HG03342 (cell line): ENCODE results near the gene CDADC1.
"Not testable (repeated sequence)": the region's sequence is repeated elsewhere in the genome, so short reads cannot be mapped to it uniquely, and the experiment has no call there.

ENCODE experiments used
- ATAC-seq: cut with Tn5 transposase; IDR thresholded peaks from one replicate; pipeline ENCODE4 v1.9.1; 2021; ENCODE audit warnings: mild to moderate bottlenecking, moderate library complexity; ENCODE audit not compliant: unreplicated experiment

CDADC1 gene

DNA sequence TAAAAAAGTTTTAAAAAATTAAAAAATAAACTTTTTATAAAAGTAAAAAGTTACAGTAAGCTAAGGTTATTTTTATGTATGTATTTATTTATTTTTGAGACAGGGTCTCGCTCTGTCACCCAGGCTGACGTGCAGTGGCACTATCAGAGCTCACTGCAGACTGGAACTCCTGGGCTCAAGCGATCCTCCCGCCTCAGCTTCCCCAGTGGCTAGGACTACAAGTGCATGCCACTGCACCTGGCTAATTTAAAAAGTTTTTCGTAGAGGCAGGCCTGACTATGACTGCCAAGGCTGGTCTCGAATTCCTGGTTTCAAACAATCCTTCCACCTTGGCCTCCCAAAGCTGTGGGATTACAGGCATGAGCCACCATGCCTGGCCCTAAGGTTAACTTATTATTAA lies 64.1 kb downstream of the CDADC1 start:
- no peak for ATAC-seq

DNA sequence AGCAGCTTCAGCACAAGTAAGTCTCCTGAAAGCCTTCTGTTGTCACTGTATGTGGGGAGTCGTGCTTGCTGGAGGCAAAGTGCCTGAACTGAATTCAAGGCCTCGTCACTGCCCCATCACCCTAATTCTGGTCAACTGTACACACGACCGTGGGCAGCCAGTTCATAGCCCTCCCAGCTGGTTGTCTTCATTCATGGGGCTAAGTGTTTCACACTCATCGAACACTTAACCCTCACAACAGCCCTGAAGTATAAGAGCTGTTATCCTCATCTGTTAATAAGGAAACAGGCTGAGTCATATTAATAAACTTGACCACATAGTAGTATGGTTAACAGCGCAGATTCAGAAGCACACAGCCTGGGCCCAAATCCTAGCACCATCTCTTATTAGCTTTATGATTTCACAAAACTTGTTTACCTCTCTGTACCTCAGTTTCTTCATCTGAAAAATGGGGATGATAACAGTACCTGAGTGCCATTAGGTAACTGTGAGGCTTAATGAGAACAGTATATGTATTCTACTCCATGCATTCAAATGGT lies 66.7 kb downstream of the CDADC1 start:
- no peak for ATAC-seq

DNA sequence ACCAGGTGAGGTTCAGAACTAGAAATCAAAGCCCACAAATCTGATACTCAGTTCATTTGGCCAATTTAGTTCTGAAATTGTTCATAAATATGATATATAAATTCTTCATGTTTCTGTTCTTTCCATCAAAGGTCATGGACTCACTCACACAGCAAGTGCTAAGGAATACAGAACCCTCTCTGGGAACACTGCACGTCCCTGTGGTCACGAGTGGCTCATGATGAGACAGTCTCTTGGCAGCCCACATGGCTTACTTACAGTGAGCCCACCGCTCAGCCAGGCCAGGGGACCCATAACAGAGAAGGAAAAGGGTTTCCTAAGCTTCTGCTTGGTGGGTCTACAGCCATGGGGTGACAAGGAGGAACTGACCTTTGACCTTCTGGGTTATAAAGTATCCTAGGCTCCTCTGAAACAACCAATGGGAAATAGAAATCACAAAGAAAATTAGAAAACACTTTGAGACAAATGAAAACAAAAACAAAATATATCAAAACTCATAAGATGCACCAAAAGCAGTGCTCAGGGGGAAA lies 67.4 kb downstream of the CDADC1 start:
- ATAC-seq: no peak

DNA sequence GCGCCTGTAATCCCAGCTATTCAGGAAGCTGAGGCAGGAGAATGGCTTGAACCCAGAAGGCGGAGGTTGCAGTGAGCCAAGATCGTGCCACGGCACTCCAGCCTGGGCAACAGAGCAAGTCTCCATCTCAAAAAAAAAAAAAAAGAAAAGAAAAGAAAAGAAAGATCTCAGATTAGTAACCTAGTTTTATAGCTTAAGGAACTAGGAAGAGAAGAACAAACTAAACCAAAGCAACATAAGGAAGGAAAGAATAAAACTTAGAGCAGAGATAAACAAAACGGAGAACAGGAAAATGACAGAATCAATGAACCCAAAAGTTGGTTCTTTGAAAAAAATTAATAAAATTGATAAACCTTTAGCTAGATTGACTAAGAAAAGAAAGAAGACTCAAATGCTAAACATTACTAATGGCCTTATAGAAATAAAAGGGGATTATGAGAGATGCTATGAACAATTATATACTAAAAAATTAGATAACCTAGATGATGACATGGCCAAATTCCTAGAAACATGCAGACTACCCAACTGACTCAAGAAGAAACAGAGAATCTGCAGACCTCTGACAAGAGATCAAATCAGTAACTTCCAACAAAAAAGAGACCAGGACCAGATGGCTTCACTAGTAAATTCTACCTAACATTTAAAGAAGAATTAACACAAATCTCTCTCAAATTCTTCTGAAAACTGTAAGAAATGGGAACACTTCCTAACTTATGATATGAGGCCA lies 68.2 kb downstream of the CDADC1 start:
- ATAC-seq: no peak

DNA sequence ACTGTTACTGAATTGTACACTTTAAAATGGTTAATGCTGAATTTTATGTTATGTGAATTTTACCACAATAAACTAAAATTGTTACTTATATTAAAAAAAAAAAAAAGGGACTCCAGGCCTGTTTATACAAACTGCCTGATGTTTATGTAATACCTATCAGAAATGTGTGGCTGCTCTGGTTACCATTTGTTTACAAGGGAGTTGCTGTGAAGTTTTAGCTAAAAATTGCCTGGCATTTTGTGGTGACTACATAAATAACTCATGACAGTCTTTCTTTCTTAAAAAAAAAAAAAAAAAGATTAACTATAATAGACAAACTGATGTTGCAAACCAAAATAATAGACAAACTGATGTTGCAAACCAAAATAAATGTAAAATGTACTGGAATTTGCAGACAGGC lies 71.8 kb downstream of the CDADC1 start:
- ATAC-seq: no peak

DNA sequence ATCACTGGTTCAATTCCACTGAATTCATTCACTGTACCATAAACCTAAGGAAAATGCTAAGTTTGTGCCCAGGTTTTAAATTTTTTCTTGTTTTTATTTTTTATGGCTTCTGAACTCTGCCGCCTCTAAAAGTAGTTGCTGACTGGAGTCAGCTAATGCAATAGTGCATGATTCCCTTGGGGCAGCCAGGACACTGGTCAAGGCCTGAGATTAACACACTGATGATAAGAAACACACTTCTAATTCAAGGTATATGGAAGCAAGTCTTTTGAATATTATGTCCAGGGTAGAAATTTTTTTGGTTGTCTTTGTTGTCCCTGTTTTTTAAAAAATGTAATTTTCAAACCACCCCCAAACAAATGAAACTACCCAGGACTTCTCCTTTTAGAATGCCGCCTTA lies 72.2 kb downstream of the CDADC1 start:
- ATAC-seq: no peak

DNA sequence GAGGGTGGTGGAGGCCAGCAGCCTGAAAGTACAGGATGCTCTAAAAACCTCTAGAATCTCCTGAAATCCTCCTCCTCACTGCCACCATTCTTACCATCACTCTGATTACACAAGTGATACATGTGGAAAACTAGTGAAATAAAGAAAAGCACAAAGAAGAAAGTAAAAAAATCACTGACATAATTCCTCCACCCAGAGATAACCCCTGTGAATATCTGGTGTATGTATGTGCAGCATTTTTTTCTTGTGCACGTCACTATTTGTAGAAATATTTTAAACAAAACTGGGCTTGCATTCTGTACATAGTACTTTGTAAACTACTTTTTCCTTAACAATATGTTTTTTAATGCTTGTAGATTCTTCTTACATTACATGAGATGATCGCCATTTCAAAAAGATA lies 73.2 kb downstream of the CDADC1 start:
- no peak for ATAC-seq

DNA sequence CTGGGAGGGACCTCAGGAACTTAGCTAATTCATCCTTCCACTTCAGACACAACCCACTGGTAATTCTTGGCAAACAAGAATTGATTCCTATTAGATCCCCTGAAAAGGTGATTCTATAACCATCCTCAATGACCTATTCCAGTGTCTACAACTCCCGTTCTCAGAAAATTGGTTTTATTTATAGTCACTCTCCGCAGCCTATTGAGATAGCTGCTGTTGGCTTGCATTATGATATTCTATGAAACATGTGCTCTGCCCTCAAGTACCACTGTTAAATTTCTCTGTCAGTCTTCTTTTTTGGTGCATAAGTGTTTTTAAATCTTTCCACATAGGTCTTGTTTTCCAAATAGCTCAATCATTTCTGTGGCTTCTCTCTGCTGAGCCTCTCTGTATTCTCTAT lies 75.0 kb downstream of the CDADC1 start:
- no peak for ATAC-seq

DNA sequence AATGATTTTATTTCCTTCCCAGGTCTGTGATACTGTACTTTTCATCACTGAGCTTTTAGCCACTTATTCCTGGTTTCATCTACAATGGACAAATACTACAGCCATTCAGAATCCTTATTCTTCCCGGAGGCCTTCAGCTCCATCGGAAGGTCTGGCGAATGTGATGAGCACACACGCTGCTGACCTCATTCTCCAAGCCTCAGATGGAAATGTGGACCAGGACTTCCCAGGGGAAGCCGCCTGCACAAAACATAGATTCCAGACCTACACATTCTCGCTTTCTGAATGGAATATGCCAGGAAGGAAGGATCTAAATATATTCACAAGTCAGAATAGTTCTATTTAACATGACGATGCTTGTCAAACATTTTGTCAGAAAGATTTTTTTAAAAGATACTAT lies 75.6 kb downstream of the CDADC1 start:
- ATAC-seq: no peak

DNA sequence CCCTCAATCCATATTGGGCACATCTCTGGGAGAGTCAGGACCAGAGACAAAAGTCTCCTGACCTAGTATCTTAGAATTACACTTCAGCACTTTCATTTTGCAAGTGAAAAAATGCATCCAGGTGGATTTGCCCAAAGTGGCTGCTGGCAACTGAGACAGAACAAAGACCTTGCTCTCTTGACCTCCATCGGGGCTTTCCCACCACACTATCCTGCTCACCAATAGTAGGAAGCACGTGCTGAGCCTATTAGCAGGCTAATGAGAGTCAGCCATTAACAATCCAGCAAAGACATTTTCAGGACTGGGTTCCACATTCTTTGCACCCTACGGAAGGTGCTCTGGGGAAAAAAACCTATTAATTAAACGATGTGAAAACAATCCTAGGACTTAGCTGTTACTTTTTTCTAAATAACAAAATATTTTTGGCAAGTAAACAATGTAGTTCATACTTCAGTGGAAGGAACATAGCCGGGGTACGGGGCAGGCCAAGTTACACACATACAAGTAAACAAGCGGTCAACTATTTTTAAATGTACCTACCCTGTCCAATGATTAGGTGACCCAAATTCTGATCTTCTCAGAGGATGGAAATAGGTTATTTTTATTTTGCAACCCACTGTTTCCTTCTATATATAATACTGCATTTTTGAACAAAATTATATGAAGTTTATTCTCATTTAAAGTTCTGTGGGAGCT lies 78.6 kb downstream of the CDADC1 start:
- no peak for ATAC-seq

DNA sequence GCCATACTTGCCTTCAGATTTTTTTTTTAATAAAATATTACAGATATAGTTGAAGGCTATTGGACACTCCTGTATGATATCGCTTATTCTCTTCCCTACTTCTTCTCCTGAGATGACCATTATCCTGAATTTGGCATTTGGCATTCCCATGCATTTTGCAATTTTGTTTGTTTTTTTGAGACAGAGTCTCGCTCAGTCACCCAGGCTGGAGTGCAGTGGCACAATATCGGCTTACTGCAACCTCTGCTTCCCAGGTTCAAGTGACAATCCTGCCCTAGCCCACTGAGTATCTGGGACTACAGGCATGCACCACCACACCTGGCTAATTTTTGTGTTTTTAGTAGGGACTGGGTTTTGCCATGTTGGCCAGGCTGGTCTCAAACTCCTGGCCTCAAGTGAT lies 79.4 kb downstream of the CDADC1 start:
- not testable (repeated sequence) for ATAC-seq

DNA sequence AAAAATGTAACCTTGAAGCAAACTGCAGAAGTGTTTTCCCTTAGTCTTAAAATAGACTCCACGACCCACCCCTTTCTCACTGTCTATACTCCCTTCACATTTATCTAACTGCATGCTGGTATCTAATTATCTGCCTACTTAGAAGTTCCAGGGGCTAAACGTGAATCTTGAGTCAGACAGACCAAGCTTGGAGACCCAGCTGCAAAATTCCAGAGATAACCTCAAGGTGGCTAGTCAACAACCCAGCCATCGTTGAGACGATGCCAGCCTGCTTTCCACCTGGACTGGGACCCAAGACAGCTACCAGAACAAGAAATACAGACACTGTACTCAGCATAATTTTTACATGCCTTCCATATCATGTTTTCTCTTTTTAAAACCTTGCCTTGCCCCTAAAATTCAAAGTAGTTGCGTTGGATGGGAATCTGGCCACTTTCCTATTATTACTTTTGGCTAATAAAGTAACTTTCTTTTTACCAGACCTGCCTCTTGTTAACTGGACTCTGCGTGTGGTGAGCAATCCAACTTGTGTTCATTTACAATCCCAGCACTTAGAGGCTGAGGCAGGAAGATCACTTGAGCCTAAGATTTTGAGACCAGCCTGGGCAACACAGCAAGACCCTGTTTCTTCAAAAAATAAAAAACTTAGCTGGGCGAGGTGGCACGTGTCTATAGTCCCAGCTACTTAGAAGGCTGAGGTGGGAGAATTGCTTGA lies 82.3 kb downstream of the CDADC1 start:
- no peak for ATAC-seq

DNA sequence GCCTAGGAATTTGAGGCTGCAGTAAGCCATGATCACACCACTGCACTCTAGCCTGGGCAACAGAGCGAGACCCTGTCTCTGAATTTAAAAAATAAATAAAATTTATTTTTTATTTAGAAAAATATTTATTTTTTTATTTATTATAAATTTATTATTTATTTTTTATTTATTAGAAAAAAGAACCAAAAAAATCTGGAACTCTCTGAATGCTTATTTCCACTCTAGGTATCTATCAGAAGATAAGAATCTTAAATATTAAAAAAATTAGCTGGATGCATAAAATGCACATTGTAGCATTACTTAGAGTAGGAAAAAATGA lies 82.8 kb downstream of the CDADC1 start:
- ATAC-seq: no peak

DNA sequence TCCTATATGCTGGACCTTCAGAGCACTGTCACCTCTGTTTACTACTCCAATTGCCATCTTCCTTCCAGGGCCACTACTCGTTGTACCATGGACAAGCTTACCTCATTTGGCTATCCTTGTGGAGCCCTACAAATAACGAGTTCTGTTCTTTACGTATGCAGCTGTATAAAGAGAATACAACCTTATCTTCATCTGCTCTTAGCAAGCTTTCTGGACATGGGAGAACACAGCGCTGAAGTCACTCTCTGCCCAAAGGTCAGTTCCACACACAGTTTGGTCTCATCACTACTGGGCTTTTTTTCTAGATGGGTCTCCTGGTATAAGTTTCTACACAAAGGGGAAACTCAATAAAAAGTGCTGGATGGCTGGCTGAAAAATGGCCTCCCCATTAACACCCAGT lies 88.9 kb downstream of the CDADC1 start:
- no peak for ATAC-seq

DNA sequence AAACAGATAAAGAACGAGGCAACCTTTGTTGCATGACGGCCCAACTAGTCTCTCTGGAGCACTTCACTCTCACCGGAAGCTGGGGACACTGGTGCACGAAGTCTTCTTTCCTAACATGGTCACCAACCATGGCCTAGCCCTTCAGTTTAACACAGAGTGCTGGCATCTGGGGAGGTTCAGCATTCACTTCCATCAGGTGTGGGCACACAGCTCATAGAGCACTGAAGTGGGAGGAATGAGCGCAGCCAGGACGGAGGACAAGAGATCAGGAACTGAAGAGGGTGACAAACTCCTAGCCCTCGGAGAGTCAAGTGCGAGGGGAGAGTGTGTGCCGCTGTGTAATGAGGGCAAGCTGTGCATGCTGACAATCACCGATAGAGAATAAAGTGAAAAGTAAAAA lies 92.4 kb downstream of the CDADC1 start:
- ATAC-seq: no peak

DNA sequence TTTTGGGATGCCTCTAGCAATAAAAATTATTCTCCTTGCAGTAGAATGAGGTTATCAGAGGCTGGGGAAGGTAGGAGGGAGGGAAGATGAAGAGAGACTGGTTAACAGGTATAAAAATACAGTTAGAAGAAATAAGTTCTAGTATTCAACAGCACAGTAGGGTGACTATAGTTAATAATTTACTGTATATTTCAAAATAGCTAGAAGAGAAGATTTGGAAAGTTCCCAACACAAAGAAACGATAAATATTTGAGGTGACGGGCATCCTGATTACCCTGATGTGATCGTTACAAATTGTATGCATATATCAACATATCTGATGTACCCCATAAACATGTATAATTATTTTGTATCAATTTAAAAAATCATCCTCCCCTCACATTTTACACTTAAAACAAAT lies 93.8 kb downstream of the CDADC1 start:
- no peak for ATAC-seq

DNA sequence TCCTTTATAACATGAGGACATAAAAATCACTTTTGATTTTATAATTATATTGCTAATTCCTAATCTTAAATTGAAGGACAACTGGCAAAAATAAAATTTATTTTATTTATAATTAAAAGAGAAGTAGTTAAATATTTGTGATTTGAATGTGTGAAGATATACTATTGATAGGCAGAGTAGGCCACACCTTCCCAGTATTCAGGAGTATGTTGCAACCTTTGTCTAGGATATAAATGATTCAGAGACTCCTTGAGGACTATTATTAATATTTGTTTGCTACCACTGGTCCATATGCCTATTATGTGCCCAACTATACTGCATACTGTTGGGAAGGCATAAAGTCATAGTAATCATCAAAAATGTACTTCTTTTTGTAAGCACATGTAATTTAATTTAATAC lies 94.2 kb downstream of the CDADC1 start:
- ATAC-seq: no peak

DNA sequence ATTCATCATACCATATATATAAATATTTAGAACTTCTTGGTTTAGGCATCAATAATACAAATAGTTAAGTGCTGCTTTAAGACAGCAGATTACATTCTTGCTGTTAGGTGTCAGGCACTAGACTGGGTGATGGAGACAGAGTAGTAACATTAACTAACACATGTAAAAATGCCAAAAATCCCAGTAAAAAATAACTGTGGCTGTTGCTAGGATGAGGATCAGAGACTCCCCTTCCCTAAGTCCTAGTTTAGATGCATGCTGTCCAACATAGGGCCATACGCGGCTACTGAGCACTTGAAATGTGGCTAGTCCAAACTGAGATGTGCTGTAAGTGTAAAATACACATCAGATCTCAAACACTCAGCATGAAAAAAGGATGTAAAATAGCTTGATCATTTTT lies 94.7 kb downstream of the CDADC1 start:
- ATAC-seq: no peak
